Medulla oblongata (tissue), 1 donor: Measurements from ENCODE around the gene C11orf68.
"Not testable (repeated sequence)": the region's sequence is repeated elsewhere in the genome, so short reads cannot be mapped to it uniquely, and the experiment has no call there.

Source experiments
- DNase-seq: peaks from one replicate; pipeline ENCODE4 v3.0.0-alpha.2; 2015; ENCODE audit errors: extremely low spot score

The C11orf68 gene

GRCh38 chr11:65915101-65915820, 3.6 kb downstream of the C11orf68 start:
- no peak for DNase-seq

GRCh38 chr11:65912845-65913244, 6.0 kb downstream of the C11orf68 start:
- DNase-seq: no peak

DNA sequence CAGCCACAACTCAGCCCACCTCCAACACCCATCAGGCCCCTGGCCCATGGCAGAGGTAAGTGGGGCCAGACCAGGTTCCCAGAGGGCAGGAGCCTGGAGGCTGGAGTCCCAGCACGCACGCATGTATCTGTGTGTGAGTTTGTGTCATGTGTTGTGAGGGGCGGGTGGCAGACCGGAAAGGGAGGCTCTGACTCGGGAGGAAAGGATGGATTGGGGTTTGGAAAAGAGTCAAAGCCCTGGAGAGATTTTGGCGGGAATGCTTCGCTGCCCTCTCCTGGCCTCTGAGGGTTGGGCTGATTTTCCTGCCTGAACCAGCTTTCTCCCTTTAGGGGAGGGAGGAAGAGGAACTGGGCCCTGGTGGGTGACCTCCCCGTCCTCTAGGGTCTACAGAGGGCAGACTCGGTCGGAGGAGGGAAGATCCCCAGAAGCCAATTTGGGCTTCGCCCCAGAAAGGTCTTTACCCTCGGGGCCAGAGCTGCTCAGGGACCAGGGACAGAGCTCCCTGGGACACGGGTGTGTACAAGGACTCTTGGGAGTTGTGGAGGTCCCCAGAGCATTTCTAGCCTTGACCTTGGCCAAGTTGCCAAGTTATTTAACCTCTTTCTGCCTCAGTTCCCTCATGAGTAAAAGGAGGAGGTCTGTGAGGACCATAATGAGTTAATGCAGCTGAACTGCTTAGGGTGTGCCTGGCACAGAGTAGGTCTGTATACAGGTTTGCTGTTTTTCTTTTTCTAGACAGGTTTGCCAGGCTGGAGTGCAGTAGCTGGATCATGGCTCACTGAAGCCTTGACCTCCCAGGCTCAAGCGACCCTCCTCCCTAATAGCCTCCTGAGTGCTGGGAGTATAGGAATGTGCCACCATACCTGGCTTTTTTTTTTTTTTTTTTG, 6.9 kb downstream of the C11orf68 start:
- DNase-seq: no peak

DNA sequence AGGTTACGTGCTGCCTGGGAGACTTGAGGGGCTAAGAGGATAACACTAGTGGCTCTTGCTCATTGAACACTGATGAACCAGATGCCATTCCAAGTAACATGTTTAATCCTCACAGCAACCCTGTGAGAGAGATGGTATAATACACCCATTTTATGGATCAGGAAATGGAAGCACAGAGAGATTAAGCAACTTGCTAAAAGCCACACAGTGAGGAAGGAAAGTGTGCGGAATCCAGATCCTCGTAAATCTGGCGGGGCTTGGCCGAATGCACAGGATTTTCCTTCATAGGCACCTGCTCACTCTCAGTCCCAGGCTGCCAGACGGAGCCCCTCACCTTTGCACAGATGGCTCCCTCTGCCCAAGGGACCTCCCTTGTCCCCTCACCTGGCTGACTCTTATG, 11.0 kb downstream of the C11orf68 start:
- DNase-seq: no peak

DNA sequence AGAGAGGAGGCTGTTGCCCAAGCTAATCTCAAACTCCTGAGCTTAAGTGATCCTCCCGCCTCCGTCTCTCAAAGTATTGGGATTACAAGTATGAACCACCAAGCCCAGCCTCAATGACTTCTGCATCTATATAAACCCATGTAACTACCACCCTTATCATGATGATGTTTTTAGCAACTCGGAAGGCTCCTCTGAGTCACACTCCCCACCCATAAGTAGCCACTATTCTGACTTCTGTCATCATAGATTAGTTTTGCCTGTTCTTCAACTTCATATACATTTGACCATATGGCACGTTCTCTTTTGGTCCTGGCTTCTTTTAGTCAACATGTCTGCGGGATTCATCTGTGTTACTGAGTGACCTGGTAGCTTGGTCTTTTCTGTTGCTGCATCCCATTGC, 12.3 kb downstream of the C11orf68 start:
- no peak for DNase-seq

GRCh38 chr11:65903715-65904114, 15.1 kb downstream of the C11orf68 start:
- DNase-seq: no peak

DNA sequence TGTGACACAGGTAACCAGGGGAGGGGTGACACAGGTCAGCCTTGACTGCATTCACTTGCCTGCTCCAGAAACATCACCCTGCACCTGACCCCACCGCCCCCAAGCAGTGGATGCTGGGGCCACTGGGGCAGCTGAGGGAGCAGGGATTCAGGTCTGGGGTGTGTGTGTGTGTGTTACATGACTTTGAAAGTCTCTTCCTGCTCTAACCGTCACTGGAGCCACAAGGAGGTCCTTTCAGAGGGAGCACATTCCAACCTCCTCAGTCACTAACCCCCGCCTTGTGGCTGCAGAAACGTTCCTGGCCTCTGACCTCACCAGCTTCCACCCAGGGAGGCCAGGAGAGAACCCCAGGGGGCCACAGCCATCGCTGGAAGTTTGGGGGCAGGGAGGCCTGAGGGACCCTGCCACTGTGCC, 15.8 kb downstream of the C11orf68 start:
- no peak for DNase-seq

DNA sequence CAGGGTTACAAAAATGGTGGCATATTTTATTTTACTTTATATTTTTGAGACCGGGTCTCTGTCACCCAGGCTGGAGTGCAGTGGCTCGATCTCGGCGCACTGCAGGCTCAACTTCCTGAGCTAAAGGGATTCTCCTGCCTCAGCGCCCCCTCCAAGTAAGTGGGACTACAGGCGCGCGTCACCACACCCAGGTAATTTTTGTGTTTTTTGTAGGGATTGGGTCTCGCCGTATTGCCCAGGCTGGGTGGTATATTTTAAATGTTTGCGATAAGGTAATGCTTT, 18.0 kb downstream of the C11orf68 start:
- DNase-seq: no peak

- DNase-seq: peak; percentile 71
Observed at GRCh38 chr11:65900125-65900898, 18.6 kb downstream of the C11orf68 start, which contains the start of gene FOSL1. TSS of gene FOSL1 (minus strand) at chr11:65900388. CDS start at chr11:65900339, 49 bp downstream.

DNA sequence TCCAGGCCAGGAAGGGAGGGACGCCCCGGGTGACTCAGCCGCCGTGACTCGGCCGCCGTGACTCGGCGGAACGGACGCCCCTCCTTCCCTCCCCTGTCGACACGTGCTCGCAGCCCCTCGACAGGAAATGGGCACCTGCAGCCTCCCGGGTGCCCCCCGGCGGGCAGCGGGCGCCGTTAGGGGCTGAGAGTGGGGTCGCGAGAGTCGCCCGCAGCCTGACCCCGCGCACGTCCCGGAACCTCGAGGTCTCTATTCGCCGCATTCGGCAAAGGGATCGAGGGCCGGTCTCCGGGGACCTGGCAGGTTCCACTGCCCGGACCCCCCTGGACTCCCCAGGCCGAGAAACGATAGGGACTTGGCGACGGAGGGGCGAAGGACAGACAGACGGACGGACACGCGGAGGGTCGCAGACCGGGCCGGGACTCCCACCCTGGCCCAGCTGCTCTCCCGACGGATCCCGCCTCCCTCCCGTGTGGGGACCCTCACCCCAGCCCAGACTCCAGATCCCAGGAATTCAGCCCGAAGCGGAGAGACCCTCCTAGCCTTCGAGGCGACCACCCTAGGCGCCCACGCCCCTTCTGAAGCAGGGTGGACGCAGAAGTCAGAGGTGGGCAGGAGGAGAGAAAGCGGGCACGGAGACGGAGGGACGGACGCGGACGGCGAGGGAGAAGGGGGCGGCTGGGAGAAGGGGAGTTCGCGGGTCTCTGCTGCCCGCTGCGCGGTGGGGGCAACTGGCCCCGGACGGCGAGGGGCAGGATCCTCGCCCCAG, 19.3 kb downstream of the C11orf68 start:
- DNase-seq: no peak

DNA sequence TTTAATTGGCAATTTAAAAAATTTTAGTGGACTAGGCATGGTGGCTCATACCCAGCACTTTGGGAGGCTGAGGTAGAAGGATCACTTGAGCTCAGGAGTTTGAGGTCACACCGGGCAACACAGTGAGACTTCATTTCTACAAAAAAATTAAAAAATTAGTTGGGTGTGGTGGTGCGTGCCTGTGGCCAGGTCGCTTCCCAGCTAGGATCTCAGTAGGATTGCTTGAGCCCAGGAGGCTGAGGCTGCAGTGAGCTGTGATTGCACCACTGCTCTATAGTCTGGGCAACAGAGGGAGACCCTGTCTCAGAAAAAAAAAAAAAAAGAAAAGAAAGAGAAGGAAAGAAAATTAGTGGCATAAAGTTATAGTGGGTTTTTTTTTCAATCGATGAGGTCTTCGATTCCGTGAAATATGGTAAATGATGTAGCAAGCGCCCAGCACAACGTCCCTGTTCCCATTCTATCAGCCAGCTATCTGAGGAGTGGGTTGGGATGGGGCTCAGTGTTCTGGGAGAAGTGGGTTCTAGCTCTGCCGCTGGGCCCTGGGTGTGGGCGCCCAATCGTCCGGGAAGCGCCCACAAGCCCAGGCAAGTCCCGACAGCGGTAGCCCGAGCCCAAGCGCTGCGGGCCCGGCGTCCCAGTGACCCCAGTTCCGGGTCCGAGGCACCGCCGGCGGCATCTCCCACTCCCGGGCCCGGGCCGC, 20.1 kb downstream of the C11orf68 start:
- DNase-seq: no peak

DNA sequence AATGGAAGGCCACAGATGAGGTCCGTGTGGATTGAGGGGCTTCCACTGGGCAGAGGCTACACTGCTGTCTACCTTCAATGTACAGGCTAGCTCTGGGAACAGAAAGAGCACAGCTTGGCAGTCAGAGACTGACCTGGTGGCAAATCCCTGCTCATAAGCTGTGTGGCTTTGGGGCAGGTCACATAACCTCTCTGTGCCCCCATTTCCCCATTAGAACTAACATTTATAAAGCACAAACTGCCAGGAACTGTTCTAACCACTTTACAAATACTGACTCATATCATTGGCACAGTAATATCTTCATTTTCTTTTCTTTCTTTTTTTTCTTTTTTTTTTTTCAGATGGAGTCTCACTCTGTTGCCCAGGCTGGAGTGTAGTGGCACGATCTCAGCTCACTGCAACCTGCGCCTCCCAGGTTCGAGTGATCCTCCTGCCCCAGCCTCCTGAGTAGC, 21.8 kb downstream of the C11orf68 start:
- DNase-seq: no peak

- DNase-seq: no peak
Observed at GRCh38 chr11:65896034-65896999, 22.5 kb downstream of the C11orf68 start.

- DNase-seq: no peak
Observed at GRCh38 chr11:65895482-65895981, 23.3 kb downstream of the C11orf68 start.

GRCh38 chr11:65894034-65894591, 24.7 kb downstream of the C11orf68 start:
- no peak for DNase-seq

GRCh38 chr11:65892661-65893317, 26.1 kb downstream of the C11orf68 start:
- no peak for DNase-seq

- not testable (repeated sequence) for DNase-seq
Observed at GRCh38 chr11:65892137-65892540, 26.7 kb downstream of the C11orf68 start.
